Measurements from ENCODE around the gene ZBTB7C. TPM values are rescaled to one million over a fixed set of nuclear protein-coding genes. Genes with fewer than 3 reads are reported as not detected.

ZBTB7C gene
- total RNA-seq, 1 experiment from 2014 or later = 0.18 TPM

DNA sequence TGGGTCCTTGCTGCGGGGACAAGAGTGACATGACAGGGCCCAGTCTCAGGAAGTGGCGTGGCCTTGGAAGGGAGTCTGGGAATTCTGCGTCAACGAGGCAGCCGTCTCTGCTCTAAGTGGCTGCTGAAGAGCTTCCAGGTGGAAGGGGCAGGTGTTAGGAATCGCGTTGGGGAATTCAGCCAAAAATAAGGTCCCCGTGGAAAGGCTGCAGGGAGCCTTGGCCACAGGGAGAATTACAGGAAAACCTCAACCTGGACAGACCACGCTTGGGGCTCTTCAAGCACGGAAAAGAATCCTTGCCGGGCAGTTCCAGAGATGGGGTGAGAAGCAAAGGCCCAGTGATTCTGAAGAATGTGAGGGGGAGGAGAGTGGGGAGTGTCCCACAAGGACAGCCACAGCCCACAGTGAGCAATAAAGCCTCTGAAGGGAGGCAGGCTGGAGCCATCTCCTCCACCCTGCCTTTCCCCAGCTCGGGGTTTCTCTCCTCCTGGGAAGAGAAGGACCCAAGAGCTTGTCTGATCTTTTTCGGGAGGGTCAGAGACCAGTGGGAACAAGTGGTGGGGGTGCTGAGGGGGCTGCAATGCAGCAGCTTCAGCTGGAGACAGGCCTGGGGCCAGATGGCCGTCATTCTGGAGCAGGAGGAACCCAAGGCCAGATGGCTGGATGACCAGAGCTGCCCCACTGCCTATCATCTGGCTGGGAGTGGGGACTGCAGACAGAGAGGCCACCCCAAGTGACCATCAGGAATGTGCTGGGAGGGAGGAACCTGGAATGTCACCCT is 372.4 kb downstream of the ZBTB7C start:
- peaks cover 4% of the 10 kb centered on the region for H3K27me3 Mint-ChIP-seq (ENCODE audit: insufficient read depth, unreplicated experiment)
- CTCF ChIA-PET = no interaction called here
- Histone ChIP-seq H3K27me3 (replicated peaks; ENCODE audit: control insufficient read depth, insufficient read depth, low read length) (no peaks in the 10 kb centered on the region), H3K4me1 (no peaks in the 10 kb centered on the region), H3K4me3 (ENCODE audit: low read depth, low read length) (no peak overlapping the region), H3K9me3 (no peaks in the 10 kb centered on the region), H3K36me3 (ENCODE audit: control insufficient read depth, insufficient read depth, low read length) (no peaks in the 10 kb centered on the region)
- POLR2A ChIA-PET = no interaction called here
- no peak overlapping the region for H3K4me3 Mint-ChIP-seq (ENCODE audit: unreplicated experiment)
- no peak for DNase-seq
- intact Hi-C loops (cut with micrococcal nuclease; ENCODE audit: unreplicated experiment) = no loop called here
- BruUV-seq (replicated peaks) = no TSS peak
- no peak overlapping the region for H3K27ac Mint-ChIP-seq (ENCODE audit: unreplicated experiment)
- no peaks in the 10 kb centered on the region for H3K4me1 Mint-ChIP-seq (ENCODE audit: low read depth, unreplicated experiment)
- TF ChIP-seq, protein P1, sequence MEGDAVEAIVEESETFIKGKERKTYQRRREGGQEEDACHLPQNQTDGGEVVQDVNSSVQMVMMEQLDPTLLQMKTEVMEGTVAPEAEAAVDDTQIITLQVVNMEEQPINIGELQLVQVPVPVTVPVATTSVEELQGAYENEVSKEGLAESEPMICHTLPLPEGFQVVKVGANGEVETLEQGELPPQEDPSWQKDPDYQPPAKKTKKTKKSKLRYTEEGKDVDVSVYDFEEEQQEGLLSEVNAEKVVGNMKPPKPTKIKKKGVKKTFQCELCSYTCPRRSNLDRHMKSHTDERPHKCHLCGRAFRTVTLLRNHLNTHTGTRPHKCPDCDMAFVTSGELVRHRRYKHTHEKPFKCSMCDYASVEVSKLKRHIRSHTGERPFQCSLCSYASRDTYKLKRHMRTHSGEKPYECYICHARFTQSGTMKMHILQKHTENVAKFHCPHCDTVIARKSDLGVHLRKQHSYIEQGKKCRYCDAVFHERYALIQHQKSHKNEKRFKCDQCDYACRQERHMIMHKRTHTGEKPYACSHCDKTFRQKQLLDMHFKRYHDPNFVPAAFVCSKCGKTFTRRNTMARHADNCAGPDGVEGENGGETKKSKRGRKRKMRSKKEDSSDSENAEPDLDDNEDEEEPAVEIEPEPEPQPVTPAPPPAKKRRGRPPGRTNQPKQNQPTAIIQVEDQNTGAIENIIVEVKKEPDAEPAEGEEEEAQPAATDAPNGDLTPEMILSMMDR (IDR thresholded peaks at IDR 0.05; ENCODE audit: insufficient read depth in 1 of 2, low read depth in 1 of 2, low read length in 1 of 2, severe bottlenecking in 1 of 2, unreplicated experiment in 1 of 2) = no peak
- H3K36me3 Mint-ChIP-seq (ENCODE audit: insufficient read depth, unreplicated experiment) = no peaks in the 10 kb centered on the region
- H3K9me3 Mint-ChIP-seq (ENCODE audit: unreplicated experiment) = no peaks in the 10 kb centered on the region

DNA sequence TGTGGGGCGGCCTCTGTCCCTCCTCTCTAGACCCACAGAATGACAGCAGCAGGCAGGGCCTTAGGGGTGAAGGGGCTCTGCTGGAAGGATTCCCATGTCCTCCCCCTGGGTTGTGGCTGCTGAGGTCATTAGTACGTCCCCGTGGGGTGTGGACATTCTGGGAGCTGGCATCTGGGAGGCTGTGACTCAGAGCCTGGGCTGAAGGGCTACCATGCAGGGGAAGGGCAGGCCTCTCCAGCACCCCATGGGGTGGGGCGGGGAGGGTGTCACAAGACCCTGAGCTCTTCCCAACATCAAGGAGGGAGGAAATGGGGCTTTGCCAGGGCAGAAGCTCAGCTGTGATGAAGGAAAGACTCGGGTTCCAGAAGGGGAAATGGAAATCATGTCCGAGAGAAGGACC is 373.0 kb downstream of the ZBTB7C start:
- Histone ChIP-seq H3K4me1 (no peaks in the 10 kb centered on the region), H3K4me3 (ENCODE audit: low read depth, low read length) (no peak overlapping the region), H3K27me3 (replicated peaks; ENCODE audit: control insufficient read depth, insufficient read depth, low read length) (no peaks in the 10 kb centered on the region), H3K9me3 (no peaks in the 10 kb centered on the region), H3K36me3 (ENCODE audit: control insufficient read depth, insufficient read depth, low read length) (no peaks in the 10 kb centered on the region)
- Mint-ChIP-seq H3K36me3 (ENCODE audit: insufficient read depth, unreplicated experiment) (no peaks in the 10 kb centered on the region), H3K9me3 (ENCODE audit: unreplicated experiment) (no peaks in the 10 kb centered on the region), H3K4me1 (ENCODE audit: low read depth, unreplicated experiment) (no peaks in the 10 kb centered on the region), H3K27me3 (ENCODE audit: insufficient read depth, unreplicated experiment) (peaks cover 4% of the 10 kb centered on the region), H3K4me3 (ENCODE audit: unreplicated experiment) (no peak overlapping the region), H3K27ac (ENCODE audit: unreplicated experiment) (no peak overlapping the region)
- TF ChIP-seq, protein P1 (IDR thresholded peaks at IDR 0.05; ENCODE audit: insufficient read depth in 1 of 2, low read depth in 1 of 2, low read length in 1 of 2, severe bottlenecking in 1 of 2, unreplicated experiment in 1 of 2) = no peak
- intact Hi-C loops (cut with micrococcal nuclease; ENCODE audit: unreplicated experiment) = no loop called here
- POLR2A ChIA-PET = no interaction called here
- CTCF ChIA-PET = no interaction called here
- BruUV-seq (replicated peaks) = no TSS peak
- no peak for DNase-seq

DNA sequence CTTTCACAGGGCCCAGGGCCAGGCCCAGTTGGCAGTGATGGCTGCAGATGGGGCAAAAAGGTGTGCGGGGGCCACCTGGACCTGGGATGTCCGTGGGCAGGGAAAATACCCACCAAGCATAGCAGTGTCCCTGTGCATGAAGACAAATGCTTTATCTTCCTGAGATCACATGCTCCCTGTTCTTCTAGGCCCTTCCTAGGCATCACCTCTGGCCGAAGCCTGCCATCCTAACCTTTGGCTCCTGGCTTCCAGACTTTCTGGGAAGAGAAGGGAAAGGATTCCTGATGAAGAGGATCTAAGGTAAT is 373.7 kb downstream of the ZBTB7C start:
- ChIA-PET POLR2A (no interaction called here), CTCF (no interaction called here)
- intact Hi-C loops (cut with micrococcal nuclease; ENCODE audit: unreplicated experiment) = no loop called here
- Mint-ChIP-seq H3K36me3 (ENCODE audit: insufficient read depth, unreplicated experiment) (no peaks in the 10 kb centered on the region), H3K9me3 (ENCODE audit: unreplicated experiment) (no peaks in the 10 kb centered on the region), H3K27ac (ENCODE audit: unreplicated experiment) (no peak overlapping the region), H3K4me3 (ENCODE audit: unreplicated experiment) (no peak overlapping the region), H3K4me1 (ENCODE audit: low read depth, unreplicated experiment) (no peaks in the 10 kb centered on the region), H3K27me3 (ENCODE audit: insufficient read depth, unreplicated experiment) (peaks cover 4% of the 10 kb centered on the region)
- Histone ChIP-seq H3K4me1 (no peaks in the 10 kb centered on the region), H3K9me3 (no peaks in the 10 kb centered on the region), H3K4me3 (ENCODE audit: low read depth, low read length) (no peak overlapping the region), H3K36me3 (ENCODE audit: control insufficient read depth, insufficient read depth, low read length) (no peaks in the 10 kb centered on the region), H3K27me3 (replicated peaks; ENCODE audit: control insufficient read depth, insufficient read depth, low read length) (no peaks in the 10 kb centered on the region)
- no peak for DNase-seq
- TF ChIP-seq, protein P1 (IDR thresholded peaks at IDR 0.05; ENCODE audit: insufficient read depth in 1 of 2, low read depth in 1 of 2, low read length in 1 of 2, severe bottlenecking in 1 of 2, unreplicated experiment in 1 of 2) = no peak
- BruUV-seq (replicated peaks) = no TSS peak
